Adrenal gland (tissue), 5 donors: ENCODE results near the gene SSTR3.

ENCODE experiments used
- POLR2A ChIP-seq, 2 donors: fragments of 450-650 bp; IDR thresholded peaks; one replicate each; pipeline ENCODE4 v1.6.1; 2017; ENCODE audit warnings: antibody characterized with exemption in 2 of 2, mild to moderate bottlenecking in 2 of 2, moderate library complexity in 1 of 2
- TF ChIP-seq, protein P1 (sequence below), 6 experiments: fragments of 450-650 bp in 4 of 6; fragments of 200-600 bp in 2 of 6; sonication (generic) in 1 of 6; IDR thresholded peaks; 1 replicate in 5 of 6; 2 replicates in 1 of 6; pipeline versions ENCODE4 v1.5.1 to v1.8.0; 2016 to 2021; ENCODE audit warnings: antibody characterized with exemption in 6 of 6, mild to moderate bottlenecking in 2 of 6, moderate library complexity in 1 of 6
- donor health status: DM: no; HTN: no; CAD: no.

- TF ChIP-seq, protein P1, sequence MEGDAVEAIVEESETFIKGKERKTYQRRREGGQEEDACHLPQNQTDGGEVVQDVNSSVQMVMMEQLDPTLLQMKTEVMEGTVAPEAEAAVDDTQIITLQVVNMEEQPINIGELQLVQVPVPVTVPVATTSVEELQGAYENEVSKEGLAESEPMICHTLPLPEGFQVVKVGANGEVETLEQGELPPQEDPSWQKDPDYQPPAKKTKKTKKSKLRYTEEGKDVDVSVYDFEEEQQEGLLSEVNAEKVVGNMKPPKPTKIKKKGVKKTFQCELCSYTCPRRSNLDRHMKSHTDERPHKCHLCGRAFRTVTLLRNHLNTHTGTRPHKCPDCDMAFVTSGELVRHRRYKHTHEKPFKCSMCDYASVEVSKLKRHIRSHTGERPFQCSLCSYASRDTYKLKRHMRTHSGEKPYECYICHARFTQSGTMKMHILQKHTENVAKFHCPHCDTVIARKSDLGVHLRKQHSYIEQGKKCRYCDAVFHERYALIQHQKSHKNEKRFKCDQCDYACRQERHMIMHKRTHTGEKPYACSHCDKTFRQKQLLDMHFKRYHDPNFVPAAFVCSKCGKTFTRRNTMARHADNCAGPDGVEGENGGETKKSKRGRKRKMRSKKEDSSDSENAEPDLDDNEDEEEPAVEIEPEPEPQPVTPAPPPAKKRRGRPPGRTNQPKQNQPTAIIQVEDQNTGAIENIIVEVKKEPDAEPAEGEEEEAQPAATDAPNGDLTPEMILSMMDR (IDR thresholded peaks at IDR 0.05), result no peak
- TF ChIP-seq POLR2A (IDR thresholded peaks at IDR 0.05), result no peak
Observed at GRCh38 chr22:37244922-37245722, 32.8 kb upstream of the SSTR3 start.
